IMR-90 (cell line): ENCODE results near the gene RRP1B. TPM values are rescaled to one million over a fixed set of nuclear protein-coding genes. Genes with fewer than 3 reads are reported as not detected.

Experiments used
- ATAC-seq: fragments of 200-7000 bp; cut with Tn5 transposase; 2 replicates; pipeline ENCODE4 v1.9.1; 2020; ENCODE audit warnings: low read depth, mild to moderate bottlenecking, moderate library complexity
- BruUV-seq: library from RNA; stranded (reverse); fragments of 400-500 nt; replicated peaks from 2 replicates; lab custom pipeline; 2021; lab: Mats Ljungman, UMichigan
- CTCF ChIA-PET: fragments of 300-600 bp; formaldehyde crosslinking; extraction: SDS; loops from one replicate; lab custom pipeline; 2021; ENCODE audit warnings: antibody characterized with exemption; lab: Yijun Ruan, JAX
- POLR2A ChIA-PET: fragments of 300-600 bp; sonication (Branson Sonifier 250); formaldehyde crosslinking; loops from one replicate; lab custom pipeline; 2022; ENCODE audit warnings: antibody characterized with exemption; ENCODE audit not compliant: unreplicated experiment; lab: Charles Lee
- DNase-seq: peaks from one replicate; pipeline ENCODE4 v3.0.0; 2013
- H2AFZ ChIP-seq: replicated peaks from 2 replicates; pipeline ENCODE3; 2013; ENCODE audit warnings: low read length, mild to moderate bottlenecking; ENCODE audit not compliant: poor library complexity
- H2AK5ac ChIP-seq: 2 replicates; pipeline ENCODE4 v1.6.1; 2013; ENCODE audit warnings: low read depth, low read length, inconsistent platforms
- H2AK9ac ChIP-seq: replicated peaks from 2 replicates; pipeline ENCODE3; 2013; ENCODE audit warnings: mild to moderate bottlenecking, low read depth, low read length, moderate library complexity; ENCODE audit not compliant: poor library complexity
- H2BK120ac ChIP-seq: 2 replicates; pipeline ENCODE4 v1.6.1; 2013; ENCODE audit warnings: low read depth, low read length, inconsistent platforms
- H2BK15ac ChIP-seq: 3 replicates; pipeline ENCODE4 v1.6.1; 2013; ENCODE audit warnings: low read depth, low read length, inconsistent platforms
- H2BK20ac ChIP-seq: 2 replicates; pipeline ENCODE4 v1.6.1; 2013; ENCODE audit warnings: low read depth, mild to moderate bottlenecking, inconsistent platforms, low read length, moderate library complexity
- H2BK5ac ChIP-seq: 2 replicates; pipeline ENCODE4 v1.6.1; 2013; ENCODE audit warnings: mild to moderate bottlenecking, low read depth, low read length, inconsistent platforms; ENCODE audit not compliant: poor library complexity, severe bottlenecking
- H3K14ac ChIP-seq: replicated peaks from 2 replicates; pipeline ENCODE4 v1.6.1; 2013; ENCODE audit warnings: low read depth, low read length, inconsistent platforms
- H3K18ac ChIP-seq: 2 replicates; pipeline ENCODE4 v1.6.1; 2013; ENCODE audit warnings: low read depth, low read length, control low read depth
- H3K23ac ChIP-seq: 2 replicates; pipeline ENCODE4 v1.6.1; 2013; ENCODE audit warnings: low read depth, low read length, inconsistent platforms
- H3K27ac ChIP-seq: 2 replicates; pipeline ENCODE4 v1.5.1; 2013; ENCODE audit warnings: mild to moderate bottlenecking, control low read depth, low read length; ENCODE audit not compliant: insufficient read depth
- H3K27me3 ChIP-seq: 2 replicates; pipeline ENCODE4 v1.6.1; 2013; ENCODE audit warnings: low read length; ENCODE audit not compliant: control insufficient read depth, insufficient read depth
- H3K36me3 ChIP-seq: 2 replicates; pipeline ENCODE4 v1.6.1; 2013; ENCODE audit warnings: low read length, mixed read lengths; ENCODE audit not compliant: control insufficient read depth, insufficient read depth
- H3K4ac ChIP-seq: 2 replicates; pipeline ENCODE4 v1.6.1; 2013; ENCODE audit warnings: low read depth, low read length, inconsistent platforms
- H3K4me1 ChIP-seq: 2 replicates; pipeline ENCODE4 v1.6.1; 2013; ENCODE audit warnings: low read length, mixed read lengths; ENCODE audit not compliant: control insufficient read depth, insufficient read depth
- H3K4me2 ChIP-seq: 2 replicates; pipeline ENCODE4 v1.6.1; 2013; ENCODE audit warnings: low read depth, mild to moderate bottlenecking, control low read depth, low read length, moderate library complexity
- H3K4me3 ChIP-seq: 2 replicates; pipeline ENCODE4 v1.5.1; 2013; ENCODE audit warnings: low read depth, mild to moderate bottlenecking, control low read depth, low read length, moderate library complexity; ENCODE audit not compliant: insufficient read depth
- H3K56ac ChIP-seq: 2 replicates; pipeline ENCODE4 v1.6.1; 2013; ENCODE audit warnings: low read length, inconsistent platforms; ENCODE audit not compliant: insufficient read depth; ENCODE audit errors: extremely low read depth
- H3K79me1 ChIP-seq, 2 experiments: 2 replicates each; pipeline ENCODE4 v1.6.1; 2013; ENCODE audit warnings: low read length in 2 of 2, inconsistent platforms in 1 of 2, low read depth in 1 of 2
- H3K9ac ChIP-seq: 2 replicates; pipeline ENCODE4 v1.6.1; 2013; ENCODE audit warnings: low read depth, low read length, control low read depth
- H3K9me1 ChIP-seq: 2 replicates; pipeline ENCODE4 v1.6.1; 2013; ENCODE audit warnings: low read length, inconsistent platforms; ENCODE audit not compliant: insufficient read depth
- H3K9me3 ChIP-seq: 2 replicates; pipeline ENCODE4 v1.6.1; 2013; ENCODE audit warnings: low read length; ENCODE audit not compliant: control insufficient read depth, insufficient read depth
- H4K20me1 ChIP-seq: 2 replicates; pipeline ENCODE4 v1.6.1; 2013; ENCODE audit warnings: low read length, inconsistent platforms; ENCODE audit not compliant: insufficient read depth
- H4K5ac ChIP-seq: 2 replicates; pipeline ENCODE4 v1.6.1; 2013; ENCODE audit warnings: mild to moderate bottlenecking, low read depth, low read length, control low read depth
- H4K8ac ChIP-seq, 2 experiments: 2 replicates each; pipeline ENCODE4 v1.6.1; 2013; ENCODE audit warnings: low read depth in 2 of 2, low read length in 2 of 2, control low read depth in 1 of 2, inconsistent platforms in 1 of 2
- H4K91ac ChIP-seq: 2 replicates; pipeline ENCODE4 v1.6.1; 2013; ENCODE audit warnings: low read depth, low read length, inconsistent platforms; ENCODE audit not compliant: insufficient read depth
- FOS ChIP-seq: fragments of 150-350 bp; IDR thresholded peaks from 2 replicates; pipeline ENCODE4 v1.6.1; 2016; ENCODE audit warnings: low read depth, low read length
- WGBS, 2 experiments: methylation state at CpG; one replicate each; pipeline versions ENCODE4 v1.1.5 to v1.1.7; 2013; ENCODE audit warnings: missing lambda C conversion rate in 2 of 2; ENCODE audit not compliant: insufficient read length in 1 of 2; ENCODE audit errors: extremely low coverage in 2 of 2; 5-methylcytosine and 5-hydroxymethylcytosine counted together
- dilution Hi-C: fragments of 300-500 bp; cut with HindIII; formaldehyde crosslinking; loops from one replicate; pipeline ENCODE4 v1.14.3; 2018; ENCODE audit warnings: low sequenced_read_pairs; ENCODE audit not compliant: unreplicated experiment
- in situ Hi-C: fragments of 300-500 bp; cut with MboI; formaldehyde crosslinking; loops from 3 replicates; pipeline ENCODE4 v1.14.3; 2019; ENCODE audit warnings: low sequenced_read_pairs, inconsistent platforms, mixed read lengths
- intact Hi-C: fragments of 100-400 bp; cut with micrococcal nuclease; formaldehyde crosslinking; loops from 2 replicates; pipeline ENCODE4 v1.10.0; 2022
- polyA plus RNA-seq, 3 experiments: library from polyadenylated mRNA; depleted of rRNA; stranded (reverse); fragments of >200 nt; gene quantifications; 2 replicates each; pipeline ENCODE4 v1.2.3, GENCODE V29; 2012; ENCODE audit warnings: low replicate concordance in 1 of 3
- total RNA-seq: library from RNA; depleted of rRNA; stranded (reverse); fragments of >200 nt; gene quantifications from 2 replicates; pipeline ENCODE4 v1.2.3, GENCODE V29; 2012

The RRP1B gene
- total and polyA plus RNA-seq, 2 of the 4 experiments (the other 2 are of a cell fraction) = 11.1 to 16.1 TPM

DNA sequence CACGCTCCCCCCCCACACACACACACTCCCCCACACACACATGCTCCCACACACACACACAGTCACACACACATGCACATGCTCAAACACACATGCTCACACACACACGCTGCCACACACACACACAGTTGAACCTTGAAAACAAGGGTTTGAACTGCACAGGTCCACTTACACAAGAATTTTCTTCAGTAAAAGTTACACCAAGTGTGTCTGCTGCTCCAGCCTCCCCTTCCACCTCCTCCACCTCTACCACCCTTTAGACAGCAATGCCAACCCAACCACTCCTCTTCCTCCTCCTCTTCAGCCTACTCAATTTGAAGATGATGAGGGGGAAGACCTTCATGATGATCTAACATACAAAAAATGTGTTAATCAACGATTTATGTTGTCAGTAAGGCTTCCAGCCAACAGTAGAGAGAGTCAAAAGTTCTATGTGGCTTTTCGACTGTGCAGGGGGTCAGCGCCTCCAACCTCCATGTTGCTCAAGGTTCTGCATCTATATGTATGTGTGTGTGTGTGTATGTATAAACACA is 26.9 kb upstream of the RRP1B start:
- H2AK9ac ChIP-seq = peak overlapping the region; percentile 32
- 0 out of 2 replicates have a peak overlapping the region, but pooled peaks have one; percentile 31 for H4K5ac ChIP-seq
- H2BK5ac ChIP-seq = peak overlapping the region; percentile 68
- H3K9ac ChIP-seq = no peak overlapping the region
- H3K27ac ChIP-seq = no peak overlapping the region
- H3K18ac ChIP-seq = peak overlapping the region; percentile 34; the same call in 1 of the 2 replicates
- no peak overlapping the region for H3K4me2 ChIP-seq
- peak overlapping the region; percentile 40; the same call in 1 of the 2 replicates for H4K91ac ChIP-seq
- H3K4ac ChIP-seq = peak overlapping the region; percentile 71; the same call in 1 of the 2 replicates
- ATAC-seq (no peak), DNase-seq (no peak)
- 0 out of 3 replicates have a peak overlapping the region, but pooled peaks have one; percentile 23 for H2BK15ac ChIP-seq
- TF ChIP-seq FOS = no peak
- in situ Hi-C loops (no loop called here), dilution Hi-C loops (no loop called here), intact Hi-C loops (no loop called here)
- H3K27me3 ChIP-seq = no peaks in the 10 kb centered on the region
- no peak overlapping the region; the same call in 1 of the 2 replicates for H3K23ac ChIP-seq
- H3K56ac ChIP-seq = no peak overlapping the region
- H2AK5ac ChIP-seq = peak overlapping the region; percentile 90
- no peaks in the 10 kb centered on the region for H4K20me1 ChIP-seq
- peaks cover 6% of the 10 kb centered on the region for H3K9me1 ChIP-seq
- H3K4me3 ChIP-seq = no peak overlapping the region
- no peak overlapping the region for H4K8ac ChIP-seq
- POLR2A ChIA-PET = no interaction called here
- peak overlapping the region; percentile 25 for H2AFZ ChIP-seq
- WGBS, 2 experiments = 79% methylated on average over 2 of the region's 5 CpGs; no CpG with 5 or more reads in 1 of the 2 experiments
- H3K9me3 ChIP-seq = peaks cover 3% of the 10 kb centered on the region; the same call in 1 of the 2 replicates
- CTCF ChIA-PET = no interaction called here
- H2BK120ac ChIP-seq = peak overlapping the region; percentile 60; the same call in 1 of the 2 replicates
- no TSS peak for BruUV-seq
- no peaks in the 10 kb centered on the region for H3K36me3 ChIP-seq
- peaks cover 8% of the 10 kb centered on the region for H3K4me1 ChIP-seq
- H3K14ac ChIP-seq = peak overlapping the region; percentile 72; the same call in 1 of the 2 replicates
- H2BK20ac ChIP-seq = no peak overlapping the region
- H3K79me1 ChIP-seq = no peaks in the 10 kb centered on the region
